SK-N-SH (cell line): ENCODE measurements around the gene ZC3H12A. TPM values are rescaled to one million over a fixed set of nuclear protein-coding genes. Genes with fewer than 3 reads are reported as not detected.

Experiments
- CTCF ChIA-PET: fragments of 300-600, 350-600 bp; formaldehyde crosslinking; extraction: SDS; loops from one replicate; lab custom pipeline; 2021; lab: Yijun Ruan, JAX
- POLR2A ChIA-PET: fragments of 350-600 bp; sonication (Branson Sonifier 250); formaldehyde crosslinking; extraction: SDS; loops from one replicate; lab custom pipeline; 2020; ENCODE audit warnings: antibody characterized with exemption, inconsistent platforms; lab: Yijun Ruan, JAX
- DNase-seq: peaks from one replicate; pipeline ENCODE4 v3.0.0; 2012
- H2AFZ ChIP-seq: fragments of 200-600 bp; sonication (generic); 2 replicates; pipeline ENCODE4 v1.8.1; 2016; ENCODE audit warnings: antibody characterized with exemption, mild to moderate bottlenecking, low read depth
- H3F3A ChIP-seq: fragments of 200-600 bp; sonication (generic); replicated peaks from 2 replicates; pipeline ENCODE3; 2016; ENCODE audit warnings: antibody characterized with exemption, mild to moderate bottlenecking; ENCODE audit not compliant: insufficient read depth
- H3K27ac ChIP-seq, 2 experiments: fragments of 200-500 bp in 1 of 2; fragments of 200-600 bp in 1 of 2; sonication (Bioruptor generic) in 1 of 2; sonication (generic), shearing (Covaris generic) in 1 of 2; 2 replicates each; pipeline versions ENCODE4 v1.5.1 to v1.6.1; 2014 to 2016; ENCODE audit warnings: low read depth in 2 of 2, inconsistent platforms in 1 of 2, low read length in 1 of 2, mild to moderate bottlenecking in 1 of 2, mixed read lengths in 1 of 2
- H3K27me3 ChIP-seq: fragments of 200-600 bp; sonication (generic), shearing (Covaris generic); 2 replicates; pipeline ENCODE4 v1.6.1; 2016; ENCODE audit warnings: mixed run types; ENCODE audit not compliant: insufficient read depth
- H3K36me3 ChIP-seq, 2 experiments: fragments of 200-500 bp in 1 of 2; fragments of 200-600 bp in 1 of 2; sonication (Bioruptor generic) in 1 of 2; sonication (generic) in 1 of 2; replicated peaks in 1 of 2; 2 replicates each; pipeline versions ENCODE3 to v1.5.1; 2014 to 2016; ENCODE audit warnings: low read length in 1 of 2, mild to moderate bottlenecking in 1 of 2; ENCODE audit not compliant: insufficient read depth in 2 of 2, control insufficient read depth in 1 of 2
- H3K4me1 ChIP-seq, 2 experiments: fragments of 200-500 bp in 1 of 2; fragments of 200-600 bp in 1 of 2; sonication (Bioruptor generic) in 1 of 2; sonication (generic), shearing (Covaris generic) in 1 of 2; 2 replicates each; pipeline versions ENCODE4 v1.5.1 to v1.6.1; 2014 to 2016; ENCODE audit warnings: low read depth in 1 of 2, low read length in 1 of 2, mixed run types in 1 of 2; ENCODE audit not compliant: insufficient read depth in 2 of 2, control insufficient read depth in 1 of 2
- H3K4me2 ChIP-seq: fragments of 200-600 bp; sonication (generic), shearing (Covaris generic); 2 replicates; pipeline ENCODE4 v1.6.1; 2017; ENCODE audit warnings: mixed run types
- H3K4me3 ChIP-seq, 2 experiments: fragments of 200-500 bp in 1 of 2; fragments of 200-600 bp in 1 of 2; sonication (Bioruptor generic) in 1 of 2; sonication (generic), shearing (Covaris generic) in 1 of 2; 2 replicates each; pipeline versions ENCODE4 v1.5.1 to v1.8.1; 2014 to 2016; ENCODE audit warnings: low read depth in 2 of 2, inconsistent platforms in 1 of 2, low read length in 1 of 2, mild to moderate bottlenecking in 1 of 2, mixed read lengths in 1 of 2, moderate library complexity in 1 of 2
- H3K79me2 ChIP-seq: fragments of 200-600 bp; sonication (generic); 2 replicates; pipeline ENCODE4 v1.8.1; 2017; ENCODE audit warnings: mild to moderate bottlenecking; ENCODE audit not compliant: insufficient read depth
- H3K9ac ChIP-seq: fragments of 200-600 bp; sonication (generic); 2 replicates; pipeline ENCODE4 v1.6.1; 2017; ENCODE audit warnings: mixed run types
- H3K9me2 ChIP-seq: fragments of 200-600 bp; sonication (generic); 2 replicates; pipeline ENCODE4 v1.6.1; 2017; ENCODE audit warnings: mixed run types
- H3K9me3 ChIP-seq: fragments of 200-600 bp; sonication (generic); 2 replicates; pipeline ENCODE4 v1.6.1; 2017; ENCODE audit warnings: mixed run types, mild to moderate bottlenecking, moderate library complexity
- H4K20me1 ChIP-seq: fragments of 200-600 bp; sonication (generic); 2 replicates; pipeline ENCODE4 v1.6.1; 2017; ENCODE audit warnings: mild to moderate bottlenecking, mixed run types; ENCODE audit not compliant: insufficient read depth
- CHD2 ChIP-seq: fragments of 150-350 bp; IDR thresholded peaks from 2 replicates; pipeline ENCODE4 v1.6.1; 2018; ENCODE audit warnings: low read length; ENCODE audit not compliant: partially characterized antibody
- CTCF ChIP-seq: fragments of 200-600 bp; sonication (generic); IDR thresholded peaks from 2 replicates; pipeline ENCODE4 v1.6.1; 2017; ENCODE audit warnings: antibody characterized with exemption, mild to moderate bottlenecking, moderate library complexity
- FOSL2 ChIP-seq: IDR thresholded peaks from 2 replicates; pipeline ENCODE4 v1.4.0; 2012; ENCODE audit warnings: low read depth, mild to moderate bottlenecking, moderate library complexity, borderline replicate concordance
- FOXM1 ChIP-seq: IDR thresholded peaks from 2 replicates; pipeline ENCODE4 v1.4.0; 2012; ENCODE audit warnings: low read depth, mild to moderate bottlenecking
- GATA2 ChIP-seq: sonication (generic); formaldehyde crosslinking; IDR thresholded peaks from 2 replicates; pipeline ENCODE4 v1.5.0; 2020; ENCODE audit warnings: mild to moderate bottlenecking, missing genetic modification reagents
- NFIC ChIP-seq: IDR thresholded peaks from 2 replicates; pipeline ENCODE4 v1.4.0; 2012; ENCODE audit warnings: borderline replicate concordance
- PBX3 ChIP-seq: IDR thresholded peaks from 2 replicates; pipeline ENCODE4; 2012
- REST ChIP-seq: IDR thresholded peaks from 2 replicates; pipeline ENCODE4 v1.6.1; 2012; ENCODE audit warnings: mild to moderate bottlenecking, low read depth, low read length, moderate library complexity
- RFX5 ChIP-seq: IDR thresholded peaks from 2 replicates; pipeline ENCODE4 v1.6.1; 2012; ENCODE audit warnings: mild to moderate bottlenecking, improper control_type of control experiment, low read length
- SIN3A ChIP-seq: IDR thresholded peaks from 2 replicates; pipeline ENCODE4 v1.6.1; 2012; ENCODE audit warnings: low read depth, mild to moderate bottlenecking, low read length, moderate library complexity, borderline replicate concordance
- SMC3 ChIP-seq: IDR thresholded peaks from 2 replicates; pipeline ENCODE4 v1.6.1; 2012; ENCODE audit warnings: low read depth, low read length, improper control_type of control experiment
- TAF1 ChIP-seq: IDR thresholded peaks from 2 replicates; pipeline ENCODE4 v1.6.1; 2012; ENCODE audit warnings: low read depth, mild to moderate bottlenecking, low read length, moderate library complexity, borderline replicate concordance
- TCF12 ChIP-seq: IDR thresholded peaks from 2 replicates; pipeline ENCODE4 v1.4.0; 2012
- YY1 ChIP-seq: IDR thresholded peaks from 2 replicates; pipeline ENCODE4 v1.4.0; 2012; ENCODE audit warnings: low read depth, mild to moderate bottlenecking
- ZBTB33 ChIP-seq: IDR thresholded peaks from 2 replicates; pipeline ENCODE4 v1.4.0; 2012; ENCODE audit warnings: low read depth, borderline replicate concordance
- WGBS: methylation state at CpG from one replicate; pipeline ENCODE4 v1.1.6; 2017; ENCODE audit warnings: low lambda C conversion rate; 5-methylcytosine and 5-hydroxymethylcytosine counted together
- polyA plus RNA-seq, 3 experiments: library from polyadenylated mRNA; depleted of rRNA; stranded (reverse); fragments of >200 nt; gene quantifications; 2 replicates each; pipeline ENCODE4 v1.2.3, GENCODE V29; 2012
- TF ChIP-seq, protein P1 (sequence below): fragments of 150-350 bp; IDR thresholded peaks from 2 replicates; pipeline ENCODE4 v1.6.1; 2016; ENCODE audit warnings: mild to moderate bottlenecking, low read depth, low read length
- TF ChIP-seq, protein P2 (sequence below): IDR thresholded peaks from 2 replicates; pipeline ENCODE4 v1.4.0; 2012; ENCODE audit warnings: low read depth, borderline replicate concordance

ZC3H12A gene
- polyA plus RNA-seq, 1 of the 3 experiments (the other 2 are of a cell fraction), result 8.9 TPM

DNA sequence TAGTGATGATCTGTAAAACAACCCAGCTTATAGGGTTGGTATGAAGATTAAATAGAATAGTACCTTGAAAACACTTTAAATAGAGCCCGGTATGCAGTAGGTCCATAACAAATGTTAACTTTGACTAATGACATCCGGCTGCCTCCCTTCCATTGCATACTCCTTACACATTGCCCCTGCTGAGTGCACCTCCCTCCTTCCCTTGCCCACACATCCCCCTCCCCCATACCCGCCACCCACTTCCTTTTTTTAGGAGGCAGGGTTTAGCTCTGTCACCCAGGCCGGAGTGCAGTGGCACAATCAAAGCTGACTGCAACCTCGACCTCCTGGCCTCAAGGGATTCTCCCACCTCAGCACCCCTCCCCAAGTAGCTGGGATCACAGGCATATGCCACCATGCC is 24.4 kb upstream of the ZC3H12A start:
- no peak overlapping the region for H3K4me3 ChIP-seq
- ChIA-PET CTCF (interaction anchor here (1.0 to 23.1 kb wide), 6 partner anchors 12 to 933 kb away, joined by 3 to 481 read pairs (median 6); partner anchors contain the start of gene MEAF6), POLR2A (no interaction called here)
- H2AFZ ChIP-seq, result no peak overlapping the region
- no peaks in the 10 kb centered on the region for H4K20me1 ChIP-seq
- no peaks in the 10 kb centered on the region for H3K79me2 ChIP-seq
- H3K36me3 ChIP-seq, result no peaks in the 10 kb centered on the region
- H3K9me2 ChIP-seq, result no peaks in the 10 kb centered on the region
- no peak overlapping the region for H3K27ac ChIP-seq
- H3K9ac ChIP-seq, result no peak overlapping the region
- H3K4me1 ChIP-seq, result no peaks in the 10 kb centered on the region; a peak in 1 of 4 replicates
- H3F3A ChIP-seq, result peaks cover 7% of the 10 kb centered on the region
- TF ChIP-seq FOSL2 (no peak), CHD2 (no peak), SMC3 (no peak), ZBTB33 (no peak), PBX3 (no peak), GATA2 (CRISPR knock-in tag) (no peak)
- H3K9me3 ChIP-seq, result no peaks in the 10 kb centered on the region
- H3K27me3 ChIP-seq, result no peaks in the 10 kb centered on the region
- 92% methylated on average over 5 of the region's 5 CpGs for WGBS
- no peak for DNase-seq
- no peak overlapping the region for H3K4me2 ChIP-seq

DNA sequence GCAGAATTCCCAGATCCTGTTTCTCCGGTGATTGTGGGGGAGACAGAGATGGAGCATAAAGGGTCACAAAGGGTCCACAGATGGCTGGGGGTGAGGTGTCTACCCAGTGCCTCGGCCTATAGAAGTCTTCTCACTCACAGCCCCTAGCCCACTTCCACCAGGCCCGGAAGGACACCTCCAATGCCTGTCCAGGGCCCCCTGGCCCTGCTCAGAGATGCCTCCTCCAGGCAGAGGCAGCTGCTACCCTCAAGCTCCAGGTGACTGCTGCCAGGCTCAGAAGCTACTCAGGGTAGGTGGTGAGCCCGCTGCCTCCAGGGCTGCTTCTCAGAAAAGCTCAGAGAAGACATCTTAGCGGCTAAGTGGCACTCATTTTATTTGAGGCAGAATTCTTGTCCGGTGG is 22.0 kb upstream of the ZC3H12A start:
- POLR2A ChIA-PET, result no interaction called here
- DNase-seq, result no peak
- no peak overlapping the region for H2AFZ ChIP-seq
- TF ChIP-seq TAF1, result no peak
- TF ChIP-seq FOSL2, result no peak
- TF ChIP-seq, protein P1, sequence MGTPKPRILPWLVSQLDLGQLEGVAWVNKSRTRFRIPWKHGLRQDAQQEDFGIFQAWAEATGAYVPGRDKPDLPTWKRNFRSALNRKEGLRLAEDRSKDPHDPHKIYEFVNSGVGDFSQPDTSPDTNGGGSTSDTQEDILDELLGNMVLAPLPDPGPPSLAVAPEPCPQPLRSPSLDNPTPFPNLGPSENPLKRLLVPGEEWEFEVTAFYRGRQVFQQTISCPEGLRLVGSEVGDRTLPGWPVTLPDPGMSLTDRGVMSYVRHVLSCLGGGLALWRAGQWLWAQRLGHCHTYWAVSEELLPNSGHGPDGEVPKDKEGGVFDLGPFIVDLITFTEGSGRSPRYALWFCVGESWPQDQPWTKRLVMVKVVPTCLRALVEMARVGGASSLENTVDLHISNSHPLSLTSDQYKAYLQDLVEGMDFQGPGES, result no peak
- TF ChIP-seq TCF12, result no peak
- TF ChIP-seq CTCF, result no peak
- no peak for TF ChIP-seq NFIC
- no peak for TF ChIP-seq RFX5
- TF ChIP-seq REST, result no peak
- TF ChIP-seq SIN3A, result no peak
- TF ChIP-seq, protein P2, sequence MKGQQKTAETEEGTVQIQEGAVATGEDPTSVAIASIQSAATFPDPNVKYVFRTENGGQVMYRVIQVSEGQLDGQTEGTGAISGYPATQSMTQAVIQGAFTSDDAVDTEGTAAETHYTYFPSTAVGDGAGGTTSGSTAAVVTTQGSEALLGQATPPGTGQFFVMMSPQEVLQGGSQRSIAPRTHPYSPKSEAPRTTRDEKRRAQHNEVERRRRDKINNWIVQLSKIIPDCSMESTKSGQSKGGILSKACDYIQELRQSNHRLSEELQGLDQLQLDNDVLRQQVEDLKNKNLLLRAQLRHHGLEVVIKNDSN, result no peak
- no peak for TF ChIP-seq YY1
- TF ChIP-seq SMC3, result no peak
- TF ChIP-seq GATA2 (CRISPR knock-in tag), result no peak
- no peak for TF ChIP-seq FOXM1

More for the DNA sequence above, 22.0 kb upstream of the ZC3H12A start:
- Histone ChIP-seq H3K4me1 (no peaks in the 10 kb centered on the region; a peak in 1 of 4 replicates), H3K27ac (no peak overlapping the region), H3K9me2 (no peaks in the 10 kb centered on the region), H3K9me3 (no peaks in the 10 kb centered on the region), H3K27me3 (no peaks in the 10 kb centered on the region), H3K79me2 (no peaks in the 10 kb centered on the region), H3K4me2 (no peak overlapping the region), H3K9ac (no peak overlapping the region), H3K4me3 (no peak overlapping the region), H4K20me1 (no peaks in the 10 kb centered on the region), H3K36me3 (no peaks in the 10 kb centered on the region), H3F3A (no peaks in the 10 kb centered on the region)
- 85% methylated on average over 3 of the region's 6 CpGs for WGBS
- CTCF ChIA-PET, result interaction anchor here (1.1 to 23.1 kb wide), 4 partner anchors 18 to 151 kb away, joined by 3 to 481 read pairs (median 87); partner anchors contain the start of gene ZC3H12A
